Measurements from ENCODE around the gene NUCKS1.

Gene NUCKS1

DNA sequence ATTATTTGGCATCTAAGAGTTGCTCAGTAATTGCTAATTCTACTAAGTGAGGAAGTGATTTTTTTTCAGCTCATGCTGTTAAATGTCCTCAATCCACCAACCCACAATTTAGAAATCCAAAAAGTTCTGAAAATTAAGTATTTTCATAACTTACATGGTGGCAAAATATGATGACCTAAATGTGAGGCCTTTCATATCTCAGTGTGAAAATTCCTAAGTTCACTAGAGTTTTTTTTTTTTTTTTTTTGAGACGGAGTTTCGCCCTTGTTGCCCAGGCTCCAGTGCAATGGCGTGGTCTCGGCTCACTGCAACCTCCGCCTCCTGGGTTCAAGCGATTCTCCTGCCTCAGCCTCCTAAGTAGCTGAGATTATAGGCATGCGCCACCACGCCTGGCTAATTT, 5.6 kb downstream of the NUCKS1 start:
- CTCF ChIA-PET = interaction anchor here (1.5 to 4.0 kb wide), 3 partner anchors 33 to 233 kb away, joined by 4 to 21 read pairs (median 8); no protein-coding TSS in a partner anchor
- POLR2A ChIA-PET = no interaction called here

DNA sequence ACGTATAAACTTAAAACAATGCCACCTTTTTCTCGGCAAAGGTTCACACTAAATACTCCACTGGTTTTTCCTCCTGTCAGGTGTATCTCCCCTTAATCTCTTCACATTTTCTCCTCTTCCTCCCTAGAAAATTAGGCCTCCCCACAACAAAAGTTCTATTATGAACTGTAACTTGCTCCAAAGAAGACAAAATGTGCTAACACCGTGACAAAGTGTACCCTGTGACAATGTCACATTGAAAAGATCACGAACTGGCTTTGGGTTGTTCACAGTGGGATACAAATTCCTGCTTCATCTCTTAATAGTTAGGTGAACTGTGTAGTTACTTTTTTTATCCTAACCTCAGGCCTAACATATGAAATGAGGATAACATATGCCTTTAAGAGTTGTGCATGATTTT, 6.0 kb downstream of the NUCKS1 start:
- TF ChIP-seq, protein P1, sequence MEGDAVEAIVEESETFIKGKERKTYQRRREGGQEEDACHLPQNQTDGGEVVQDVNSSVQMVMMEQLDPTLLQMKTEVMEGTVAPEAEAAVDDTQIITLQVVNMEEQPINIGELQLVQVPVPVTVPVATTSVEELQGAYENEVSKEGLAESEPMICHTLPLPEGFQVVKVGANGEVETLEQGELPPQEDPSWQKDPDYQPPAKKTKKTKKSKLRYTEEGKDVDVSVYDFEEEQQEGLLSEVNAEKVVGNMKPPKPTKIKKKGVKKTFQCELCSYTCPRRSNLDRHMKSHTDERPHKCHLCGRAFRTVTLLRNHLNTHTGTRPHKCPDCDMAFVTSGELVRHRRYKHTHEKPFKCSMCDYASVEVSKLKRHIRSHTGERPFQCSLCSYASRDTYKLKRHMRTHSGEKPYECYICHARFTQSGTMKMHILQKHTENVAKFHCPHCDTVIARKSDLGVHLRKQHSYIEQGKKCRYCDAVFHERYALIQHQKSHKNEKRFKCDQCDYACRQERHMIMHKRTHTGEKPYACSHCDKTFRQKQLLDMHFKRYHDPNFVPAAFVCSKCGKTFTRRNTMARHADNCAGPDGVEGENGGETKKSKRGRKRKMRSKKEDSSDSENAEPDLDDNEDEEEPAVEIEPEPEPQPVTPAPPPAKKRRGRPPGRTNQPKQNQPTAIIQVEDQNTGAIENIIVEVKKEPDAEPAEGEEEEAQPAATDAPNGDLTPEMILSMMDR (IDR thresholded peaks at IDR 0.05; ENCODE audit: insufficient read depth, low read length, missing control alignments) = no peak
- CTCF ChIA-PET = interaction anchor here (4.0 kb wide), 1 partner anchor 33 kb away, joined by 21 read pairs; no protein-coding TSS in a partner anchor
- POLR2A ChIA-PET = no interaction called here
- no peak overlapping the region for H3K4me3 ChIP-seq (ENCODE audit: low read depth, low read length)
- no peak for DNase-seq (ENCODE audit: low read depth, low spot score)

More for the DNA sequence above, 5.6 kb downstream of the NUCKS1 start:
- DNase-seq (ENCODE audit: low read depth, low spot score) = no peak
- TF ChIP-seq, protein P1 (IDR thresholded peaks at IDR 0.05; ENCODE audit: insufficient read depth, low read length, missing control alignments) = no peak
- no peak overlapping the region for H3K4me3 ChIP-seq (ENCODE audit: low read depth, low read length)

DNA sequence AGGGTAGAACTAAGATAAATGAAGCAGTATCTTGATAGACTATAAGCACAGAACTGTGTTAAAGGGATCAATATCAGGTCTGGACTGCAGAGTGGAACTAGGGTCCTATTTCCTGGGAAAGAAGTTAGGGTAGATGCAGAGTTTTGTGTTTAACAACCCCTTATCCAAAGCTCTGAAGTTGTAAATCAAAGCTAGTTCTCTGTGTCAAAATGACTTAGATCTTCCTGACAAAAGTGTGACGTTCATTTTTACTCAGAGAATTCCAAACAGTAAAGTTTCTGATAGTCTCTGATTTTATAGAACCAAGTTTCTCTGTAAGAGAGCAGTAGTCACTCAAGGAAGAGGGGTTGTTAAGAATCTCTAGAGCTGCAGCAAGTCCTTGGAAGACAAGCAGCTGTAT, 8.3 kb downstream of the NUCKS1 start:
- POLR2A ChIA-PET = no interaction called here
- TF ChIP-seq, protein P1 (IDR thresholded peaks at IDR 0.05; ENCODE audit: insufficient read depth, low read length, missing control alignments) = no peak
- CTCF ChIA-PET = interaction anchor here (25.6 kb wide), 1 partner anchor 30 kb away, joined by 362 read pairs; no protein-coding TSS in a partner anchor
- DNase-seq (ENCODE audit: low read depth, low spot score) = no peak
- no peak overlapping the region for H3K4me3 ChIP-seq (ENCODE audit: low read depth, low read length)

DNA sequence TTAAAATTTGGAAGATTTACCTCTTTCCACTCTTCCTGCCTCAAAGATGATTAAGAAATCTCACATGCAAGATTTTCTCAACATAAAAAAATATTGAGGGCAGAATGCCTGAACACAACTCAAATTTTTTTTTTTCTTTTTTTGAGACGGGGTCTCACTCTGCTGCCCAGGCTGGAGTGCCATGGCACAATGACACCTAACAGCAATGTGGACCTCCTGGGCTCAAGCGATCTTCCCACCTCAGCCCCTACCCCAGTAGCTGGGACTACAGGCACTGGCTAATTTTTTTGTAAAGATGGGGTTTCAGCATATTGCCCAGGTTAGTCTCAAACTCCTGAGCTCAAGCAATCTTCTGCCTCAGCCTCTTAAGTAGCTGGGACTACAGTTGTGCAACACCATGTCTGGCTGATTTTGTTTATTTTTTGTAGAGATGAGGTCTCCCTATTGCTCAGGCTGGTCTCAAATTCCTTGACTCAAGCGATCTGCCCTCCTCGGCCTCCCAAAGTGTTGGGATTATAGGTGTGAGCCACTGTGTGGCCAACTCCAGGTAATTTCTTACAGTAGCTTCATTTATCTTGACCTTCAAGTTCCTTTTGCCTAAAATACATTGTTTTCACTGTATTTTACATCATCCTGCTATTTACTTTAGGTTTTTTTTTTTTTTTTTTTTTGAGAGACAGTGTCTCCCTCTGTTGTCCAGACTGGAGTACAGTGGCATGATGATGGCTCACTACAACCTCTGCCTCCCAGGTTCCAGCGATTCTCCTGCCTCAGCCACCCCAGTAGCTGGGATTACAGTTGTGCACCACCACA, 10.4 kb downstream of the NUCKS1 start:
- ChIA-PET CTCF (interaction anchor here (0.7 to 25.6 kb wide), 7 partner anchors 9 to 238 kb away, joined by 4 to 362 read pairs (median 6); no protein-coding TSS in a partner anchor), POLR2A (no interaction called here)
- no peak overlapping the region for H3K4me3 ChIP-seq (ENCODE audit: low read depth, low read length)
- peak; percentile 62 for DNase-seq (ENCODE audit: low read depth, low spot score)
- TF ChIP-seq, protein P1 (IDR thresholded peaks at IDR 0.05; ENCODE audit: insufficient read depth, low read length, missing control alignments) = peak; percentile 14

DNA sequence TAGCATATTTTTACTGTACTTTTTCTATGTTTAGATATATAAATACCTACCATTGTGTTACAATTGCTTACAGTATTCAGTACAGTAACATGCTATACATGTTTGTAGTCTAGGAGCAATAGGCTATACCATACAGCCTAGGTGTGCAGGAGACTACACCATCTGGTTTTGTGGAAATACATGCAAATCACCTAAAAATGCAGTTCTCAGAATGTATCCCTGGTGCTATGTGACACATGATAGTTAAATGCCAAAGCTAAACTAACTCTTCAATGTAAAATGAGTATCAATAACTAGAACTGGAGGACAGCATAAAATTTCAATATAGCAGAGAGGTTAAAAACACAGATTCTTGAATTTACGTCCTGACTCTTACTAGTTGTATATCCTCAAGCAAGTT, 14.8 kb downstream of the NUCKS1 start:
- no peak overlapping the region for H3K4me3 ChIP-seq (ENCODE audit: low read depth, low read length)
- no peak for DNase-seq (ENCODE audit: low read depth, low spot score)
- POLR2A ChIA-PET = no interaction called here
- TF ChIP-seq, protein P1 (IDR thresholded peaks at IDR 0.05; ENCODE audit: insufficient read depth, low read length, missing control alignments) = no peak
- CTCF ChIA-PET = interaction anchor here (1.9 to 25.6 kb wide), 2 partner anchors 24 to 242 kb away, joined by 7 to 362 read pairs; no protein-coding TSS in a partner anchor

DNA sequence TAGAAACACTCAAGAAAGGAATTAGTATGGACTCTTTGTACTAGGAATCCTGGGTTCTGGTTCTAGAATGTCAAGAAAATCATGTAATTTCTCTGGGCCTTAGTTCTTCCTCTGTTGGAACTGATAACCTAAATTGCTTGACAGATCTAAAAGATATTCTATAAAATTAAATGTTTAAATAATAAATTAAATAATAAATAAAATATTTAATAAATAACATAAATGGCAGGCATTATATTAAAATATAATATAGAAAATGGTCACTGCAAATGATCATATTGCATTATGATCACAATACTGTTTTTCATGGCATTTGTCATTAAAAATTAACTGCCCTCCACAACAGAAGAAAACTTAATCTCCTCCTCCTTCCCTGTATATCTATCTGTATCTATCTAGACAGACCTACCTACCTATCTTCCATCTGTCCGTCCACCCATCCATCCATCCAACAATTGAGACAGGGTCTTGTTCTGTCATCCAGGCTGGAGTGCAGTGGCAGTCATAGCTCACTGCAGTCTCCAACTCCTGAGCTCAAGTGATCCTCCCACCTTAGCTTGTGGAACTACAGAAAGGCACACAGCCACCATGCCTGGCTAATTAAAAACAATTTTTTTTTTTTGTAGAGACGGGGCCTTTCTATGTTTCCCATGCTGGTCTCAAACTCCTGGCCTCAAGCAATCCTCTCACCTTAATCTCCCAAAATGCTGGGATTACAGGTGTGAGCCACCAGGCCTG, 16.4 kb downstream of the NUCKS1 start:
- ChIA-PET POLR2A (no interaction called here), CTCF (interaction anchor here (0.6 to 25.6 kb wide), 4 partner anchors 16 to 386 kb away, joined by 3 to 362 read pairs (median 4); no protein-coding TSS in a partner anchor)
- TF ChIP-seq, protein P1 (IDR thresholded peaks at IDR 0.05; ENCODE audit: insufficient read depth, low read length, missing control alignments) = no peak
- DNase-seq (ENCODE audit: low read depth, low spot score) = no peak
- H3K4me3 ChIP-seq (ENCODE audit: low read depth, low read length) = no peak overlapping the region
